GM12801 (cell line): ENCODE data around the gene RAD9B.

Experiments used
- CTCF ChIP-seq: IDR thresholded peaks from one replicate; pipeline ENCODE4 v1.5.1; 2011; ENCODE audit warnings: control low read depth; ENCODE audit not compliant: insufficient read length; ENCODE audit errors: extremely low read depth

RAD9B gene

GRCh38 chr12:110513842-110514241, 11.7 kb downstream of the RAD9B start:
- no peak for TF ChIP-seq CTCF

GRCh38 chr12:110514363-110514762, 12.2 kb downstream of the RAD9B start:
- TF ChIP-seq CTCF = no peak

- TF ChIP-seq CTCF = no peak
These were observed 14.9 kb downstream of the RAD9B start for GRCh38 chr12:110516995-110517394.

- TF ChIP-seq CTCF = no peak
These were observed 26.2 kb downstream of the RAD9B start for GRCh38 chr12:110528277-110528839.

GRCh38 chr12:110530511-110530910, 28.4 kb downstream of the RAD9B start:
- no peak for TF ChIP-seq CTCF

- TF ChIP-seq CTCF = no peak
These were observed 29.7 kb downstream of the RAD9B start for GRCh38 chr12:110531741-110532333.

GRCh38 chr12:110532644-110533043, 30.5 kb downstream of the RAD9B start:
- TF ChIP-seq CTCF = no peak

GRCh38 chr12:110533607-110534006, 31.5 kb downstream of the RAD9B start:
- TF ChIP-seq CTCF = no peak
